H9 (cell line): ENCODE results near the gene CDRT4. TPM values are rescaled to one million over a fixed set of nuclear protein-coding genes. Genes with fewer than 3 reads are reported as not detected.

Source experiments
- DNase-seq: peaks from one replicate; pipeline ENCODE4 v3.0.0-alpha.2; 2017
- H2AFZ ChIP-seq: one replicate; pipeline ENCODE4 v1.6.1; 2013; ENCODE audit warnings: mild to moderate bottlenecking, low read length, control low read depth, moderate library complexity
- H2AK5ac ChIP-seq: 2 replicates; pipeline ENCODE4 v1.6.1; 2013; ENCODE audit warnings: low read length, control low read depth, mixed read lengths; ENCODE audit not compliant: insufficient read length
- H2BK120ac ChIP-seq: one replicate; pipeline ENCODE4 v1.6.1; 2013; ENCODE audit warnings: low read depth, mild to moderate bottlenecking, low read length, control low read depth, inconsistent platforms; ENCODE audit not compliant: poor library complexity, severe bottlenecking
- H2BK12ac ChIP-seq: 2 replicates; pipeline ENCODE4 v1.6.1; 2013; ENCODE audit warnings: low read length, control low read depth, mixed read lengths, low read depth; ENCODE audit not compliant: insufficient read length
- H2BK15ac ChIP-seq: 2 replicates; pipeline ENCODE4 v1.6.1; 2013; ENCODE audit warnings: low read depth, low read length, control low read depth
- H2BK20ac ChIP-seq: one replicate; pipeline ENCODE4 v1.6.1; 2013; ENCODE audit warnings: low read depth, mild to moderate bottlenecking, low read length, control low read depth, inconsistent platforms; ENCODE audit not compliant: poor library complexity, severe bottlenecking
- H2BK5ac ChIP-seq: 2 replicates; pipeline ENCODE4 v1.6.1; 2013; ENCODE audit warnings: low read length, control low read depth, mixed read lengths; ENCODE audit not compliant: insufficient read length
- H3K14ac ChIP-seq: 2 replicates; pipeline ENCODE4 v1.6.1; 2013; ENCODE audit warnings: low read length, control low read depth; ENCODE audit not compliant: insufficient read depth
- H3K18ac ChIP-seq: 2 replicates; pipeline ENCODE4 v1.6.1; 2013; ENCODE audit warnings: low read depth, mild to moderate bottlenecking, mixed read lengths, low read length, control low read depth; ENCODE audit not compliant: insufficient read length
- H3K23ac ChIP-seq: 2 replicates; pipeline ENCODE4 v1.6.1; 2013; ENCODE audit warnings: low read length, control low read depth, mixed read lengths, low read depth; ENCODE audit not compliant: insufficient read length
- H3K23me2 ChIP-seq: 2 replicates; pipeline ENCODE4 v1.6.1; 2013; ENCODE audit warnings: low read depth, mild to moderate bottlenecking, mixed read lengths, low read length, control low read depth; ENCODE audit not compliant: insufficient read length, poor library complexity, severe bottlenecking
- H3K27ac ChIP-seq: 2 replicates; pipeline ENCODE4 v1.5.1; 2013; ENCODE audit warnings: low read length, control low read depth, mixed read lengths, low read depth; ENCODE audit not compliant: insufficient read length
- H3K27me3 ChIP-seq: 2 replicates; pipeline ENCODE4 v1.6.1; 2013; ENCODE audit warnings: low read length, control low read depth, inconsistent platforms; ENCODE audit not compliant: insufficient read depth
- H3K4ac ChIP-seq: 2 replicates; pipeline ENCODE4 v1.6.1; 2013; ENCODE audit warnings: low read depth, mild to moderate bottlenecking, control low read depth, inconsistent platforms, low read length, moderate library complexity
- H3K4me1 ChIP-seq: 2 replicates; pipeline ENCODE4 v1.6.1; 2013; ENCODE audit warnings: low read length, control low read depth, inconsistent platforms; ENCODE audit not compliant: insufficient read depth
- H3K4me2 ChIP-seq: 2 replicates; pipeline ENCODE4 v1.6.1; 2013; ENCODE audit warnings: low read length, control low read depth, mixed read lengths; ENCODE audit not compliant: insufficient read length, insufficient read depth
- H3K56ac ChIP-seq: 2 replicates; pipeline ENCODE4 v1.6.1; 2013; ENCODE audit warnings: low read depth, mild to moderate bottlenecking, mixed read lengths, low read length, control low read depth; ENCODE audit not compliant: insufficient read length
- H3K79me1 ChIP-seq: 2 replicates; pipeline ENCODE4 v1.6.1; 2013; ENCODE audit warnings: low read depth, mild to moderate bottlenecking, moderate library complexity, low read length, control low read depth, inconsistent platforms; ENCODE audit not compliant: insufficient read depth, poor library complexity, severe bottlenecking
- H3K79me2 ChIP-seq: 2 replicates; pipeline ENCODE4 v1.6.1; 2013; ENCODE audit warnings: low read length, control low read depth, inconsistent platforms; ENCODE audit not compliant: insufficient read depth
- H3K9ac ChIP-seq: 2 replicates; pipeline ENCODE4 v1.6.1; 2013; ENCODE audit warnings: low read length, control low read depth, mixed read lengths; ENCODE audit not compliant: insufficient read length; ENCODE audit errors: extremely low read depth
- H3K9me3 ChIP-seq: one replicate; pipeline ENCODE4 v1.6.1; 2013; ENCODE audit warnings: low read depth, low read length, inconsistent platforms; ENCODE audit not compliant: control insufficient read depth
- H3T11ph ChIP-seq: one replicate; pipeline ENCODE4 v1.6.1; 2013; ENCODE audit warnings: mild to moderate bottlenecking, low read length, control low read depth, inconsistent platforms
- H4K20me1 ChIP-seq: one replicate; pipeline ENCODE4 v1.6.1; 2013; ENCODE audit not compliant: control insufficient read depth, insufficient read length, insufficient read depth
- H4K5ac ChIP-seq: 2 replicates; pipeline ENCODE4 v1.6.1; 2013; ENCODE audit warnings: low read depth, mild to moderate bottlenecking, mixed read lengths, low read length, control low read depth; ENCODE audit not compliant: insufficient read length
- H4K8ac ChIP-seq: replicated peaks from 2 replicates; pipeline ENCODE4 v1.6.1; 2013; ENCODE audit warnings: low read length, control low read depth, mixed read lengths, low read depth; ENCODE audit not compliant: insufficient read length
- H4K91ac ChIP-seq: 2 replicates; pipeline ENCODE4 v1.6.1; 2013; ENCODE audit warnings: low read depth, mild to moderate bottlenecking, moderate library complexity, mixed read lengths, low read length, control low read depth; ENCODE audit not compliant: insufficient read length
- H3K27ac Mint-ChIP-seq, 3 experiments: 2 replicates in 2 of 3; 3 replicates in 1 of 3; pipeline ENCODE4 v1.8.0; 2020 to 2021; ENCODE audit warnings: mixed read lengths in 3 of 3, mild to moderate bottlenecking in 1 of 3, moderate library complexity in 1 of 3
- H3K27me3 Mint-ChIP-seq: 2 replicates; pipeline ENCODE4 v1.8.0; 2021; ENCODE audit warnings: low read depth, mild to moderate bottlenecking, moderate library complexity, mixed read lengths
- H3K36me3 Mint-ChIP-seq, 3 experiments: 2 replicates in 2 of 3; 3 replicates in 1 of 3; pipeline ENCODE4 v1.8.0; 2020 to 2021; ENCODE audit warnings: low read depth in 3 of 3, mixed read lengths in 3 of 3; ENCODE audit not compliant: insufficient read depth in 1 of 3
- H3K4me1 Mint-ChIP-seq, 2 experiments: 2 replicates each; pipeline ENCODE4 v1.8.0; 2020; ENCODE audit warnings: mixed read lengths in 2 of 2
- H3K4me3 Mint-ChIP-seq, 2 experiments: 2 replicates in 1 of 2; 3 replicates in 1 of 2; pipeline ENCODE4 v1.8.0; 2020 to 2021; ENCODE audit warnings: mild to moderate bottlenecking in 2 of 2, mixed read lengths in 2 of 2, moderate library complexity in 1 of 2
- H3K9me3 Mint-ChIP-seq, 2 experiments: 2 replicates in 1 of 2; 3 replicates in 1 of 2; pipeline ENCODE4 v1.8.0; 2020; ENCODE audit warnings: mild to moderate bottlenecking in 2 of 2, mixed read lengths in 2 of 2, moderate library complexity in 1 of 2
- CTCF ChIP-seq: fragments of 200-600 bp; sonication (generic); conservative IDR thresholded peaks from 3 replicates; pipeline ENCODE4 v1.8.0; 2021; ENCODE audit warnings: antibody characterized with exemption, mild to moderate bottlenecking
- WGBS: extraction: QIAGEN DNeasy Blood & Tissue Kit; methylation state at CpG from one replicate; pipeline ENCODE4 v1.1.7; 2013; ENCODE audit warnings: missing lambda C conversion rate, low lambda C conversion rate, mixed read lengths; ENCODE audit not compliant: insufficient read length; ENCODE audit errors: extremely low coverage; 5-methylcytosine and 5-hydroxymethylcytosine counted together
- total RNA-seq: library from RNA; stranded (reverse); gene quantifications from 2 replicates; pipeline ENCODE4 v1.2.1, GENCODE V29; 2021

The CDRT4 gene
- total RNA-seq, 1 experiment from 2014 or later = 3.8 TPM

GRCh38 chr17:15502369-15503112 lies 35.1 kb upstream of the CDRT4 start:
- Histone ChIP-seq H2BK5ac (no peak overlapping the region), H3K27me3 (no peaks in the 10 kb centered on the region), H3K18ac (peak overlapping the region; percentile 45), H3K23ac (no peak overlapping the region), H4K5ac (no peak overlapping the region), H3K4ac (no peak overlapping the region), H3K79me2 (no peaks in the 10 kb centered on the region), H3K56ac (no peak overlapping the region), H4K20me1 (no peaks in the 10 kb centered on the region), H3K9me3 (no peaks in the 10 kb centered on the region), H3K27ac (no peak overlapping the region), H4K8ac (no peak overlapping the region), H2BK15ac (no peak overlapping the region), H2BK120ac (no peak overlapping the region), H3K23me2 (no peaks in the 10 kb centered on the region), H2AFZ (no peak overlapping the region), H3K79me1 (no peaks in the 10 kb centered on the region), H4K91ac (no peak overlapping the region), H3K14ac (no peak overlapping the region; the same call in 1 of the 2 replicates), H3K9ac (no peak overlapping the region), H2AK5ac (no peak overlapping the region), H2BK12ac (no peak overlapping the region), H2BK20ac (no peak overlapping the region), H3K4me2 (peak overlapping the region; percentile 31), H3K4me1 (no peaks in the 10 kb centered on the region; the same call in 1 of the 2 replicates), H3T11ph (no peak overlapping the region)
- Mint-ChIP-seq H3K9me3 (no peaks in the 10 kb centered on the region), H3K4me1 (peaks cover 10 to 14% of the 10 kb centered on the region in 2 experiments), H3K4me3 (peak overlapping the region in 1 of 2 experiments; percentile 60; a peak in 3 of 5 replicates), H3K27ac (peak overlapping the region in 2 of 3 experiments; percentile 60 to 86; a peak in 3 of 7 replicates), H3K36me3 (peaks cover 29 to 52% (median 31%) of the 10 kb centered on the region in 3 experiments), H3K27me3 (no peaks in the 10 kb centered on the region)
- DNase-seq = peak; percentile 94
- TF ChIP-seq CTCF = peak; percentile 89
- WGBS = 100% methylated on average over 2 of the region's 32 CpGs
